Measurements from ENCODE around the gene MSH6.

The MSH6 gene

DNA sequence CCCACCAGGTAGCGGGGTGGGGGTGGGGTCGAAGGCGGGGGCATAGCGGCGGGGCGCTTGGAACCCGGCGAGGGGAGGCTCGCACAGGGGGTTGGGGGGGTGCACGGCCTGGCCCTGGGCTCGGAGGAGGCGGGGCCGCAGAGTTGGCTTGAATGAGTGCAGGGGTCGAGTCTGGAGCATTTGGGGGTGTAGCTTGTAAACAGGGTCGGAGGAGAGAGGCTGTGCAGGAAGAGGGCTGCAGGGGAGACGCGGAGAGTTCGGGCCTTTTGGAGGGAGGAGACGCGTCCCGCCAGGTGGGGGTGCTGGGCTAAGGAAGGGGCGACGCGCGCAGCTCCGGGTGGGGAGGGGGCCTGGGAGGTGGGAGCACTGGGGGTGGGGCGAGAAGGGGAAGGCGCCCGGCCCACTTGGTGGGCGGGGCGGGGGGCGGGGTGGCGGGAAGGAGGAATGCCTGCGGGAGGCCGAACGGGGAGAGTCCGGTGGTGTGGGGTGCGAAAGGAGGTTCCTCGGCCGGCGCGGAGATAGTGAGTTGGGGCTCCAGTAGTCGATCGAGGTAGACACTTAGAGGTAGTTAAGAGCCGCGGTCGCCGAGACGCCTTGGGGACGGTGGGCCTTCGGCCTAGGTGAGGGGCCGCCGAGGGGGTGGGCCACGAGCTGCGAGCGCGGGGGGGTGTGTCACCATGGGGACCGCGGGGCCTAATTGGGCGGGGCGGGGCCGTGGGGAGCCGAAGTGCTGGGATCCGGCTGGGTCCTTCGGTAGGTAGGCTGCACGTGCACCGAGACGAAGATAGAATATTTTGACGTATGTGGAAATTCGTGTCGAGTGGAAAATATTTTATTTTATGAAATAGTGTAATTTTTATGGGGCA lies 774 bp downstream of the MSH6 start:
- peak; percentile 26 for DNase-seq (ENCODE audit: low read depth)

DNA sequence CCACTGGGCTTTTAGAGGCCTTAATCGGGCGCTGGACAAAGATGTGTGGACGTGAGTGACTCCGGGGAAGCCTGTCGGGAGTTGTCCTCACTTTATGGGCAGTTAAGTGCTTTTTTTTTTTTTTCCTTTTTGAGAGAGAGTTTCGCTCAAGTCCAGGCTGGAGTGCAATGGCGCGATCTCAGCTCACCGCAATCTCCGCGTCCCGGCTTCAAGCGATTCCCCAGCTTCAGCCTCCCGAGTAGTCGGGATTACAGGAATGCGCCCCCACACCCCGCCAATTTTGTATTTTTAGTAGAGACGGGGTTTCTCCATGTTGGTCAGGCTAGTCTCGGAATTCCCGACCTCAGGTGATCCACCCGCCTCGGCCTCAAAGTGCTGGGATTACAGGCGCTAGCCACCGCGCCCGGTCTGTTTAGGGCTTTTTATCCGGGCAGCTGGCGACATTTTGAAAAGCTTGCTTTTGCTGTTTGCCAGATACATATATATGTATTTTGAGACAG lies 1.5 kb downstream of the MSH6 start:
- DNase-seq (ENCODE audit: low read depth), result no peak

DNA sequence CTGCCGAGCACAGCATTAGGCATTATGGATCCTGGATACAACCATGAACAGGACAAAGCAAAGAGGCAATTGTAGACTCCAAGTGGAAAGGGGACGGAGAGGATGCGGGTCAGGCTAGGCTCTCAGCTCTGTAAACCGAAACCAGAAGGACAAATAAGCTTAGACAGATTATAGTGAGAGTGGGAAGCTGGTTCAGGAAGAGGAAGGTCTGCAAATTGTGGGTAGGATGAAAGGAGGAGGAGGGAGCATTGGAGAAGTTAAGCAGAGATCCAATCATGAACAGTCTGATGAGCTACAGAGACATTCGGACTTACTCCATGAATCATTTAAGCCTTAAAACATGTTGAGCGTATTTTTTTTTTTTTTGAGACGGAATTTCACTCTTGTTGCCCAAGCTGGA lies 3.0 kb downstream of the MSH6 start:
- no peak for DNase-seq (ENCODE audit: low read depth)

DNA sequence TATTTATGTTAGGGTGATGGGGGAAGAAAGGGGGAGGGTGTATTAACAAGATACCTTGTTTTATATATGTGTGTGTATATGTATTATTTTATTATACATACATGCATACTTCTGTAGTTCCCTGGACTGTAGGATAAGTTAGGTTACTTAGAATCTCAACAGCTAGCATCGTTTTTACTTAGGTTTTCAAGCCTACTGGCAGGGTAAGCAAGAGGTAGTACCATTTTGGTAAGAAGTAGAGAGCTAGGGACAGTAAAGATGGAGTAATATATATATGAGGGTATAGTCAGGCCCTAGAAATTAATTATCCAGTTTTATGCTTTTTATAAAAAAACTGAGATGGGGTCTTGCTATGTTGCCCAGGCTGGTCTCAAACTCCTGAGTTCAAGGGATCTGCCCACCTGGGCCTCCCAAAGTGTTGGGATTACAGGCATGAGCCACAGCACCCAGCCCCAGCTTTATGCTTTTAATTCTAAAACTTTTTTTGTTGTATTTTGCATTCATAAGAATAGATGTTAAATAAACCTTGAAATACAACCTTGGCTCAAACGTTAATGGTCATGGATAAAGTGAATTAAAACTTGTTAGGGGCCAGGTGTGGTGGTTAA lies 13.2 kb downstream of the MSH6 start:
- no peak for DNase-seq (ENCODE audit: low read depth)

- no peak for DNase-seq (ENCODE audit: low read depth)
These were observed 15.7 kb downstream of the MSH6 start for GRCh38 chr2:47798631-47799030.

- no peak for DNase-seq (ENCODE audit: low read depth)
These were observed 16.2 kb downstream of the MSH6 start for GRCh38 chr2:47799031-47799609.

- DNase-seq (ENCODE audit: low read depth), result no peak
These were observed 18.2 kb downstream of the MSH6 start for GRCh38 chr2:47801118-47801517.

GRCh38 chr2:47803363-47803762 lies 20.4 kb downstream of the MSH6 start:
- no peak for DNase-seq (ENCODE audit: low read depth)

DNA sequence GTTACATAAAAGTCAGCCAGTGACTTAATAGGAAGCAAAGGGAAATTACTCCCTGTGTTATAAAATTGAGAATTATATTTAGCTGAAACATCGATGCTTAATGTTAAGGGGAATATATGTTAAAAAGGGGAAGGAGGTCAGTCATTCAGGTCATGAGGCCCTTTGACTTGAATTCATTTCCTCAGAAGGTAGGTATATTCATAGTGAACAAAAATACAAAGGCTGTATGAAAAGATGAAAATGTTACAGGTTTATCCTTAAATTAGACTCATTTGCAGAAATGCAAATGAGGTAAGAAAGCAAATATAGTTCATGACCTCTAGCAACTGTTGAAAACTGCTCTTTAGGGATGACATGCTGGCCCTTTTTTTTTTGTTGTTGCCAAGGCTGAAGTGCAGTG lies 20.8 kb downstream of the MSH6 start:
- no peak for DNase-seq (ENCODE audit: low read depth)

DNA sequence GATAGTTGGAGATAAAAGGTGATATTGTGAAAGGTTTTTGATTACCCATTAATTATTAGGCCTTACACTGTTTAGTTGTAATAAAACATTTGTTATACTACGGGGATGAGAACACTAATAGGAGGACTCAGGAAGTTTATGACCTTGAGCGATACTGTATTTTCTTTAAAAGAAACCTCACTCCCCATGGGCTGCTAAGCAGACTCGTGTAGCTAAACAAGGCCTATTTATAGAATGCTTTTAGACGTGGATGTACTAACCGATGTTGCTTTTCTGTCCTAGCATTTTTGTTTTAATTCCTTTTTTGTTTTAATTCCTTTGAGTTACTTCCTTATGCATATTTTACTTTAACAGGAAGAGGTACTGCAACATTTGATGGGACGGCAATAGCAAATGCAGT lies 22.9 kb downstream of the MSH6 start:
- DNase-seq (ENCODE audit: low read depth), result no peak

DNA sequence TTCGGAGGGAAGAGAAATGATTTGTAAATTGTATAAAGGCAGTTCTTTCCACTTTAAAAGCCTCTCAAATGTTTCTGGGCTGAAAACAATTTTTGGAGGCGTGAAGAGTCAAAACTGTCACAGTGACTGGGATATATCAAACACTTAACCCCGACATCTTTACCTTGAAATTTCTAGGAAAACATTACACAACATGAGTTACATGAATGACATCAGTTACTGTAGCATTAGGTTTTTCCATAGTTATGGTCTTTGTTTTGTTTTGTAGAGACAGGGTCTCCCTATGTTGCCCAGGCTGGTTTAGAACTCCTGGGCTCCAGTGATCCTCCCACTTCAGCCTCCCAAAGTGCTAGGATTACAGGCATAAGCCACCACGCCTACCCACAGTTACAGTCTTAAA lies 25.7 kb downstream of the MSH6 start:
- DNase-seq (ENCODE audit: low read depth), result no peak

GRCh38 chr2:47809903-47810302 lies 27.0 kb downstream of the MSH6 start:
- no peak for DNase-seq (ENCODE audit: low read depth)

GRCh38 chr2:47810850-47811249 lies 27.9 kb downstream of the MSH6 start:
- DNase-seq (ENCODE audit: low read depth), result no peak

DNA sequence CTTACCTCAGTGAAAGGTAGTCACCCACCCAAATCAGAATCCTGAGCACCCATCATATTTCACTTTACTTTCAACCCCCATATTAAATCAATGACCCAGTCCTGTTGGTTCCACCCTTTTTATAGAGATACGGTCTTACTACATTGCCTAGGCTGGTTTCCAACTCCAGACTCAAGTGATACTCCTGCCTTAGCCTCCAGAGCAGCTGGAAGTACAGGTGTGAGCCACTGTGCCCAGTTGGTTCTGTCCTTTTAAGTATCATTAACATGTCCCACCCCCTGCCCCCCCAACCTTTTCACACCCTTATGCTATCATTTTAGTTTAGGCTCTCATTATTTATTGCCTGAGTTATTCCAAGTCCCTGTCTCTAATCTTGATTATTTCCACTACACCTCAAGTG lies 28.7 kb downstream of the MSH6 start:
- no peak for DNase-seq (ENCODE audit: low read depth)

- DNase-seq (ENCODE audit: low read depth), result no peak
These were observed 32.8 kb downstream of the MSH6 start for GRCh38 chr2:47815764-47816163.

GRCh38 chr2:47818777-47819176 lies 35.8 kb downstream of the MSH6 start:
- DNase-seq (ENCODE audit: low read depth), result no peak

DNA sequence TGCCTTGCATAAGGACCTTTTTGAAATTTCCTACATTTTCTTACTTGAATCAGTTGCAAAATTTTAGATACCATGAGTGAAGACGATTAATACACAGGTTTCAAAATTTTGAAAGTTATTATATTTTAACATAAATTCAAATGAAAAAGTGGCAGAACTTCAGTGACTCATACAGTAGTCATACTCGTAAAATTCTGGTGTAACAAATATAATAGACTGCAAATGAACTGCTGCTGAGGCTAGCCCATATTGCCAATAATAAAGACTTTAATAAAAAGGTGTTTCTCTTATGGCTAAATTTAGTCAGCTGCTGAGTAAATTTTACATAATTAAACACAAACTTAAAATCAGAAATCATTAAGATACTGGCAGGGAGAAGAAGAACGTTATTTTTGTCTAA lies 36.9 kb downstream of the MSH6 start:
- DNase-seq (ENCODE audit: low read depth), result no peak

DNA sequence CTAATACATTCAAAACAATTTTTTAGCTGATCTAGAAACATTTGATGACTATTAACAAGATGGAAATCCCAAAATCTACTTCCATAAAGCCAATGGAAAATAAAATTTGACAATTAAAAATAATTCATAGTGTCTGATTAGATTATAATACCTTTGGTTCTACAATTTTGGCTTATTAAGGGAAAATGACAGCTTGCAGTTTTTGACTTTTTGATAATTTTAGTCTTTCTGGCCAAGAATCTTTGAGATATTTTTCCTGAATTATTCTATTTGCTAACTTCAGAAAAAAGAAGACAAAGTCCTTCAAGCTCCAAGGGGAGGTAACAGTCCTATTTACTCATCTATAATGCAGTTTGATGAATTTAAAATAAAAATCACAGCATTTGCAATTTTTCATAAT lies 39.6 kb downstream of the MSH6 start:
- no peak for DNase-seq (ENCODE audit: low read depth)

- no peak for DNase-seq (ENCODE audit: low read depth)
These were observed 50.6 kb downstream of the MSH6 start for GRCh38 chr2:47833516-47833968.

GRCh38 chr2:47838249-47838648 lies 55.3 kb downstream of the MSH6 start:
- no peak for DNase-seq (ENCODE audit: low read depth)

- DNase-seq (ENCODE audit: low read depth), result no peak
These were observed 55.7 kb downstream of the MSH6 start for GRCh38 chr2:47838686-47839085.

DNA sequence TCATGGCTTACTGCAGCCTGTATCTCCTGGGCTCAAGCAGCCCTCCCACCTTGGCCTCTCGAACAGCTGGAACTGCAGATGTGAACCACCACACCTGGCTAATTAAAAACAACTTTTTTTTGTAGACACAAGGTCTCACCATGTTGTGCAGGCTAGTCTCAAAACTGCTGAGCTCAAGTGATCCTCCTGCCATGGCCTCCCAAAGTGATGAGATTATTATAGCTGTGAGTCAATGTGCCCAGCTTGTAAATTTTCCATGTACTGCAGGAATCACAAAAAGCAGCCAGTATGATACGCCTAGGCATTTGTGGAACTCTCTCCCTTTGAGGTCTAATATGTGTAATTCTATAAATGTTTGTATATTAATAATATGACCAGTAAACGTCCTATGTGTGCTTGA lies 59.9 kb downstream of the MSH6 start:
- DNase-seq (ENCODE audit: low read depth), result no peak

- DNase-seq (ENCODE audit: low read depth), result no peak
These were observed 60.5 kb downstream of the MSH6 start for GRCh38 chr2:47843407-47843806.

Data from HS-27A (cell line).